Neural progenitor cell (in vitro differentiated cells): Measurements from ENCODE around the gene FASLG. TPM values are rescaled to one million over a fixed set of nuclear protein-coding genes. Genes with fewer than 3 reads are reported as not detected.
A peak's percentile ranks its signal among the peaks of the same experiment; 100 is the strongest.

Experiments
- DNase-seq: peaks from one replicate; pipeline ENCODE4 v3.0.0-alpha.2; 2016; ENCODE audit warnings: low spot score
- H2AFZ ChIP-seq: fragments of 200-600 bp; sonication (generic); replicated peaks from 2 replicates; pipeline ENCODE4 v1.6.1; 2016; ENCODE audit warnings: antibody characterized with exemption
- H3F3A ChIP-seq: fragments of 200-600 bp; sonication (generic); 2 replicates; pipeline ENCODE4 v1.6.1; 2016; ENCODE audit warnings: antibody characterized with exemption, low read depth
- H3K27ac ChIP-seq: fragments of 200-600 bp; sonication (generic); 2 replicates; pipeline ENCODE4 v1.5.1; 2016; ENCODE audit warnings: mild to moderate bottlenecking
- H3K27me3 ChIP-seq: fragments of 200-600 bp; sonication (generic); 2 replicates; pipeline ENCODE4 v1.6.1; 2016; ENCODE audit warnings: mild to moderate bottlenecking, moderate library complexity
- H3K36me3 ChIP-seq: fragments of 200-600 bp; sonication (generic); 2 replicates; pipeline ENCODE4 v1.5.1; 2016
- H3K4me1 ChIP-seq: fragments of 200-600 bp; sonication (generic); 2 replicates; pipeline ENCODE4 v1.6.1; 2016; ENCODE audit warnings: mixed run types
- H3K4me2 ChIP-seq: fragments of 200-600 bp; sonication (generic); 2 replicates; pipeline ENCODE4 v1.6.1; 2016
- H3K4me3 ChIP-seq: fragments of 200-600 bp; sonication (generic); 2 replicates; pipeline ENCODE4 v1.5.1; 2016
- H3K79me2 ChIP-seq: fragments of 200-600 bp; sonication (generic); 2 replicates; pipeline ENCODE4 v1.6.1; 2016; ENCODE audit warnings: low read depth
- H3K9ac ChIP-seq: fragments of 200-600 bp; sonication (generic); 2 replicates; pipeline ENCODE4 v1.6.1; 2016
- H3K9me3 ChIP-seq: fragments of 200-600 bp; sonication (generic); 2 replicates; pipeline ENCODE4 v1.5.1; 2016; ENCODE audit warnings: low read depth
- H4K20me1 ChIP-seq: fragments of 200-600 bp; sonication (generic); 2 replicates; pipeline ENCODE4 v1.6.1; 2016; ENCODE audit warnings: low read depth
- H3K27ac Mint-ChIP-seq: 3 replicates; pipeline ENCODE4 v1.8.0; 2021; ENCODE audit warnings: mixed read lengths
- H3K27me3 Mint-ChIP-seq: 2 replicates; pipeline ENCODE4 v1.8.0; 2022; ENCODE audit warnings: low read depth, mild to moderate bottlenecking, inconsistent platforms, moderate library complexity, mixed read lengths; ENCODE audit not compliant: insufficient read depth
- H3K36me3 Mint-ChIP-seq: 3 replicates; pipeline ENCODE4 v1.8.0; 2021; ENCODE audit warnings: mixed read lengths
- H3K4me1 Mint-ChIP-seq: 3 replicates; pipeline ENCODE4 v1.8.0; 2021; ENCODE audit warnings: mixed read lengths
- H3K4me3 Mint-ChIP-seq: 3 replicates; pipeline ENCODE4 v1.8.0; 2021; ENCODE audit warnings: mild to moderate bottlenecking, moderate library complexity, mixed read lengths
- H3K9me3 Mint-ChIP-seq: 3 replicates; pipeline ENCODE4 v1.8.0; 2020; ENCODE audit warnings: mixed read lengths
- CTCF ChIP-seq: fragments of 200-600 bp; sonication (generic); IDR thresholded peaks from 2 replicates; pipeline ENCODE4 v1.5.1; 2017; ENCODE audit warnings: antibody characterized with exemption, mild to moderate bottlenecking
- EZH2 ChIP-seq: fragments of 200-600 bp; sonication (generic); IDR thresholded peaks from 2 replicates; pipeline ENCODE4 v1.6.1; 2017; ENCODE audit warnings: antibody characterized with exemption, mild to moderate bottlenecking, moderate library complexity
- EZH2phosphoT487 ChIP-seq: fragments of 200-600 bp; sonication (generic); IDR thresholded peaks from 2 replicates; pipeline ENCODE4 v1.6.1; 2017; ENCODE audit warnings: antibody characterized with exemption
- total RNA-seq: library from RNA; depleted of rRNA; stranded (reverse); fragments of >200 nt; gene quantifications from 2 replicates; pipeline ENCODE4 v1.2.3, GENCODE V29; 2015; ENCODE audit warnings: low replicate concordance

FASLG gene
- total RNA-seq, 1 donor from 2014 or later = not detected

GRCh38 chr1:172630056-172630818, 28.7 kb upstream of the FASLG start:
- H3K9me3 Mint-ChIP-seq = peaks cover 19% of the 10 kb centered on the region
- no peak overlapping the region for H3K27ac ChIP-seq
- H3K4me1 Mint-ChIP-seq = peaks cover 3% of the 10 kb centered on the region

GRCh38 chr1:172630868-172631267, 28.0 kb upstream of the FASLG start:
- H3K36me3 ChIP-seq = no peaks in the 10 kb centered on the region
- H3K27me3 ChIP-seq = no peaks in the 10 kb centered on the region
- H3K79me2 ChIP-seq = no peaks in the 10 kb centered on the region
- Mint-ChIP-seq H3K27me3 (peaks cover 2% of the 10 kb centered on the region), H3K9me3 (peaks cover 21% of the 10 kb centered on the region), H3K27ac (no peak overlapping the region), H3K4me1 (peaks cover 3% of the 10 kb centered on the region), H3K4me3 (no peak overlapping the region), H3K36me3 (no peaks in the 10 kb centered on the region)
- H3K9me3 ChIP-seq = no peaks in the 10 kb centered on the region
- no peak overlapping the region for H3K27ac ChIP-seq
- no peaks in the 10 kb centered on the region for H4K20me1 ChIP-seq
- H3K9ac ChIP-seq = no peak overlapping the region
- H2AFZ ChIP-seq = no peak overlapping the region
- DNase-seq = no peak
- no peaks in the 10 kb centered on the region for H3F3A ChIP-seq
- TF ChIP-seq EZH2phosphoT487 = no peak
- no peak for TF ChIP-seq EZH2
- no peak for TF ChIP-seq CTCF
- no peaks in the 10 kb centered on the region for H3K4me1 ChIP-seq
- H3K4me3 ChIP-seq = no peak overlapping the region
- H3K4me2 ChIP-seq = no peak overlapping the region

More at GRCh38 chr1:172630056-172630818, 28.7 kb upstream of the FASLG start:
- Histone ChIP-seq H4K20me1 (no peaks in the 10 kb centered on the region), H3K4me1 (no peaks in the 10 kb centered on the region), H3F3A (no peaks in the 10 kb centered on the region), H3K4me2 (no peak overlapping the region), H2AFZ (no peak overlapping the region), H3K27me3 (no peaks in the 10 kb centered on the region), H3K36me3 (no peaks in the 10 kb centered on the region), H3K79me2 (no peaks in the 10 kb centered on the region), H3K4me3 (no peak overlapping the region), H3K9me3 (no peaks in the 10 kb centered on the region), H3K9ac (no peak overlapping the region)
- TF ChIP-seq CTCF (no peak), EZH2 (no peak), EZH2phosphoT487 (no peak)
- no peak for DNase-seq
- no peaks in the 10 kb centered on the region for H3K36me3 Mint-ChIP-seq
- H3K27me3 Mint-ChIP-seq = peaks cover 2% of the 10 kb centered on the region
- H3K4me3 Mint-ChIP-seq = no peak overlapping the region
- no peak overlapping the region for H3K27ac Mint-ChIP-seq

- no peak overlapping the region for H3K4me3 Mint-ChIP-seq
Observed at GRCh38 chr1:172637522-172637921, 21.4 kb upstream of the FASLG start.

More at GRCh38 chr1:172637522-172637921, 21.4 kb upstream of the FASLG start:
- Mint-ChIP-seq H3K9me3 (peaks cover 7% of the 10 kb centered on the region), H3K27me3 (peaks cover 2% of the 10 kb centered on the region), H3K36me3 (no peaks in the 10 kb centered on the region), H3K4me1 (peaks cover 10% of the 10 kb centered on the region), H3K27ac (peak overlapping the region; percentile 15)
- H3K36me3 ChIP-seq = no peaks in the 10 kb centered on the region
- H2AFZ ChIP-seq = no peak overlapping the region
- no peaks in the 10 kb centered on the region for H3F3A ChIP-seq
- no peak overlapping the region for H3K9ac ChIP-seq
- no peak for TF ChIP-seq EZH2phosphoT487
- TF ChIP-seq EZH2 = no peak
- no peak for TF ChIP-seq CTCF
- no peaks in the 10 kb centered on the region for H3K79me2 ChIP-seq
- H3K27ac ChIP-seq = no peak overlapping the region
- no peak overlapping the region for H3K4me3 ChIP-seq
- no peak for DNase-seq
- H3K4me1 ChIP-seq = no peaks in the 10 kb centered on the region
- H3K27me3 ChIP-seq = no peaks in the 10 kb centered on the region
- no peak overlapping the region for H3K4me2 ChIP-seq
- H4K20me1 ChIP-seq = no peaks in the 10 kb centered on the region
- H3K9me3 ChIP-seq = no peaks in the 10 kb centered on the region
